ENCODE data around the gene NRXN3. TPM values are rescaled to one million over a fixed set of nuclear protein-coding genes. Genes with fewer than 3 reads are reported as not detected.

Gene NRXN3
- total and polyA plus RNA-seq, 2 donors (not counting 1 experiment from before 2014, with no cell fraction given), result not detected

DNA sequence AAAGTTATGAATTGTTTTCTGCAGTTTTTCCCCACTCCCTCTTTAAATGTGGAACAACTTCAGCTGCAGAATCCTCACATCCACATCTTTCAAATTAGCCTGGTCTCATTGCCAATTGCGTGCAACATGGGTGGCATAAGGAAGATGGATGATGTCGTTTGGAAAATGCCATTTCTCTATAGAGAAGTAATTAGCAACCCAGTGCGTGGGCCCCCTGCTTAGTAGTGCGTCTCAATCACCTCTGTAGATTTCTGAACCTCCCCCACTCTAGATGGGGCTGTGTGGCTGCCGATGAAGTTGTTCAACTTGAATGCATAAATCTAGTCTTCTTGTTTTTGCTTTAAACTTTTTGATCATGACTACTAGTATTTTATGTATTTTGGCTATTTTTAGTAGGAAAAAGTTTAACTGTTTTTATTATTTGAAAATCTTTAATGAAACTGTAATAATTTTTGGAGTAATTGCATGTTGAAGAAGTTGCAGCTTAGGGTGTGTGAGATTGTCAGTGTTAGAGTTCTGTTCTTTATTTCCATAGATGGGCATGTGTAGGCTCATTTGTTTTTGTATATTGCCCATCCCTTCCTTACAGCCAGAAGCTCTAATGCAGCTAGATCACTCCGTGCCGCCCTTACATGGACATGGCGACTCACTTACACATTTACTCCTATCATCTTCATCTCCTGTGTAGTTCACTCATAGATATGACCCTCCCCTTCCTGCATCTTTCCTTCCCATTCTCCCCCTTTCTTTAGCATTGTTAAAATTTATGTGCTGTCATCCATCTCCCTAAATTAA lies 1683.0 kb downstream of the NRXN3 start:
- H3K9me3 ChIP-seq (ENCODE audit: control extremely low read depth in 1 of 3, control insufficient read depth in 2 of 3, insufficient read depth in 1 of 3, low read length in 2 of 3), result no peaks in the 10 kb centered on the region
- POLR2A ChIA-PET, result no interaction called here
- no peaks in the 10 kb centered on the region for H4K20me1 ChIP-seq (ENCODE audit: control insufficient read depth, insufficient read depth, low read length, poor library complexity, severe bottlenecking)
- H3K4me3 ChIP-seq (ENCODE audit: control extremely low read depth in 1 of 5, extremely low read depth in 1 of 5, insufficient read depth in 1 of 5, low read depth in 2 of 5, low read length in 4 of 5), result no peak overlapping the region
- no peak overlapping the region for H3K27ac ChIP-seq (ENCODE audit: low read length in 2 of 2)
- H3K4me3 Mint-ChIP-seq, result no peak overlapping the region
- no peaks in the 10 kb centered on the region for H3K27me3 Mint-ChIP-seq
- CTCF ChIA-PET, result no interaction called here
- 69% methylated on average over 5 of the region's 8 CpGs for WGBS (ENCODE audit: insufficient coverage)
- H3K4me2 ChIP-seq (replicated peaks; ENCODE audit: low read depth, low read length, poor library complexity, severe bottlenecking), result no peak overlapping the region
- no peaks in the 10 kb centered on the region for H3K79me2 ChIP-seq (ENCODE audit: control insufficient read depth, insufficient read depth, low read length)
- ATAC-seq (ENCODE audit: low read depth) (no peak), DNase-seq (no peak)
- intact Hi-C loops (cut with micrococcal nuclease), result no loop called here
- TF ChIP-seq, protein P1, sequence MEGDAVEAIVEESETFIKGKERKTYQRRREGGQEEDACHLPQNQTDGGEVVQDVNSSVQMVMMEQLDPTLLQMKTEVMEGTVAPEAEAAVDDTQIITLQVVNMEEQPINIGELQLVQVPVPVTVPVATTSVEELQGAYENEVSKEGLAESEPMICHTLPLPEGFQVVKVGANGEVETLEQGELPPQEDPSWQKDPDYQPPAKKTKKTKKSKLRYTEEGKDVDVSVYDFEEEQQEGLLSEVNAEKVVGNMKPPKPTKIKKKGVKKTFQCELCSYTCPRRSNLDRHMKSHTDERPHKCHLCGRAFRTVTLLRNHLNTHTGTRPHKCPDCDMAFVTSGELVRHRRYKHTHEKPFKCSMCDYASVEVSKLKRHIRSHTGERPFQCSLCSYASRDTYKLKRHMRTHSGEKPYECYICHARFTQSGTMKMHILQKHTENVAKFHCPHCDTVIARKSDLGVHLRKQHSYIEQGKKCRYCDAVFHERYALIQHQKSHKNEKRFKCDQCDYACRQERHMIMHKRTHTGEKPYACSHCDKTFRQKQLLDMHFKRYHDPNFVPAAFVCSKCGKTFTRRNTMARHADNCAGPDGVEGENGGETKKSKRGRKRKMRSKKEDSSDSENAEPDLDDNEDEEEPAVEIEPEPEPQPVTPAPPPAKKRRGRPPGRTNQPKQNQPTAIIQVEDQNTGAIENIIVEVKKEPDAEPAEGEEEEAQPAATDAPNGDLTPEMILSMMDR (IDR thresholded peaks at IDR 0.05), result no peak
- TF ChIP-seq EZH2 (IDR thresholded peaks at IDR 0.05; ENCODE audit: borderline replicate concordance, insufficient read depth, low read depth, low read length, poor library complexity, severe bottlenecking), result no peak
- H3K27ac Mint-ChIP-seq, result no peak overlapping the region
- H3K36me3 ChIP-seq (replicated peaks in 1 of 2; ENCODE audit: control extremely low read depth in 1 of 2, control insufficient read depth in 1 of 2, extremely low read depth in 1 of 2, insufficient read depth in 2 of 2, low read length in 1 of 2), result no peaks in the 10 kb centered on the region
- H3K9ac ChIP-seq (ENCODE audit: low read length), result no peak overlapping the region
- no peak overlapping the region for H2AFZ ChIP-seq (ENCODE audit: insufficient read depth, low read depth, low read length, poor library complexity, severe bottlenecking)
- peaks cover 2% of the 10 kb centered on the region for H3K9me3 Mint-ChIP-seq (ENCODE audit: insufficient read depth)
- H3K4me1 ChIP-seq (ENCODE audit: control insufficient read depth in 2 of 2, insufficient read depth in 2 of 2, low read length in 2 of 2), result no peaks in the 10 kb centered on the region
- no peaks in the 10 kb centered on the region for H3K27me3 ChIP-seq (replicated peaks in 1 of 4; ENCODE audit: control extremely low read depth in 1 of 4, control insufficient read depth in 3 of 4, insufficient read depth in 4 of 4, low read length in 3 of 4)
- no peaks in the 10 kb centered on the region for H3K4me1 Mint-ChIP-seq

DNA sequence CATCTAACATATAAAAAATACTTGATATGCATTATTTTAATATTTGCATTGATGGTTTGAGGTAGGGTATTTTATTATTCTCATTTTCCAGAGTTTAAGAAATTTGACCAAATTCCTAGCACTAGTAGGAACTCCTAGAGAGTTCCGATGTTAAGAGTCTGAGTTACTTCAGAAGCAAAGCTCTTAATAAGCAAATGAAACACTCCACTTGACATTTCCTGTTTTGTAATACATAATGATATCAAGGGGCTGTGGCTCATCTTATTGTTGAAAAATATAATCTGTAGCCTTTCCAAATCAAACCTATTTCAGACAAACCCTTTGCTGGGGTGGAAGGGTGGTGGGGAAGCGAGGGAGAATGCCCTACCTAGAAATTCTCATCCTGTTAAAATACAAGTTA lies 1685.6 kb downstream of the NRXN3 start:
- no peak overlapping the region for H3K27ac ChIP-seq (ENCODE audit: low read length in 2 of 2)
- Mint-ChIP-seq H3K27me3 (no peaks in the 10 kb centered on the region), H3K4me3 (no peak overlapping the region), H3K4me1 (no peaks in the 10 kb centered on the region), H3K27ac (no peak overlapping the region), H3K9me3 (ENCODE audit: insufficient read depth) (no peaks in the 10 kb centered on the region)
- intact Hi-C loops (cut with micrococcal nuclease), result no loop called here
- no peak overlapping the region for H3K9ac ChIP-seq (ENCODE audit: low read length)
- no peak overlapping the region for H2AFZ ChIP-seq (ENCODE audit: insufficient read depth, low read depth, low read length, poor library complexity, severe bottlenecking)
- H3K4me2 ChIP-seq (replicated peaks; ENCODE audit: low read depth, low read length, poor library complexity, severe bottlenecking), result no peak overlapping the region
- TF ChIP-seq, protein P1 (IDR thresholded peaks at IDR 0.05), result no peak
- TF ChIP-seq EZH2 (IDR thresholded peaks at IDR 0.05; ENCODE audit: borderline replicate concordance, insufficient read depth, low read depth, low read length, poor library complexity, severe bottlenecking), result no peak
- H3K36me3 ChIP-seq (replicated peaks in 1 of 2; ENCODE audit: control extremely low read depth in 1 of 2, control insufficient read depth in 1 of 2, extremely low read depth in 1 of 2, insufficient read depth in 2 of 2, low read length in 1 of 2), result no peaks in the 10 kb centered on the region
- no peak for DNase-seq
- H3K79me2 ChIP-seq (ENCODE audit: control insufficient read depth, insufficient read depth, low read length), result no peaks in the 10 kb centered on the region
- H3K27me3 ChIP-seq (replicated peaks in 1 of 4; ENCODE audit: control extremely low read depth in 1 of 4, control insufficient read depth in 3 of 4, insufficient read depth in 4 of 4, low read length in 3 of 4), result no peaks in the 10 kb centered on the region
- no CpG with 5 or more reads among the region's 2 CpGs for whole genome bisulfite sequencing (ENCODE audit: insufficient coverage)
- H3K4me3 ChIP-seq (ENCODE audit: control extremely low read depth in 1 of 5, extremely low read depth in 1 of 5, insufficient read depth in 1 of 5, low read depth in 2 of 5, low read length in 4 of 5), result no peak overlapping the region
- no peak for ATAC-seq (ENCODE audit: low read depth)
- CTCF ChIA-PET, result interaction anchor here (0.7 kb wide), 1 partner anchor 895 kb away, joined by 4 read pairs; no protein-coding TSS in a partner anchor
- no peaks in the 10 kb centered on the region for H4K20me1 ChIP-seq (ENCODE audit: control insufficient read depth, insufficient read depth, low read length, poor library complexity, severe bottlenecking)
- H3K9me3 ChIP-seq (ENCODE audit: control extremely low read depth in 1 of 3, control insufficient read depth in 2 of 3, insufficient read depth in 1 of 3, low read length in 2 of 3), result no peaks in the 10 kb centered on the region
- H3K4me1 ChIP-seq (ENCODE audit: control insufficient read depth in 2 of 2, insufficient read depth in 2 of 2, low read length in 2 of 2), result no peaks in the 10 kb centered on the region
- POLR2A ChIA-PET, result no interaction called here
